HG03159 (cell line): Measurements from ENCODE around the gene OR8J1.
"Not testable (repeated sequence)": the region's sequence is repeated elsewhere in the genome, so short reads cannot be mapped to it uniquely, and the experiment has no call there.

ENCODE experiments used
- ATAC-seq: cut with Tn5 transposase; IDR thresholded peaks from one replicate; pipeline ENCODE4 v1.9.1; 2021; ENCODE audit warnings: mild to moderate bottlenecking, moderate library complexity; ENCODE audit not compliant: unreplicated experiment

The OR8J1 gene

GRCh38 chr11:56353991-56354390 is at the start of gene OR8J1:
OR8J1 (plus strand) TSS chr11:56354291; CDS start chr11:56360247, 5,956 bp downstream.
- no peak for ATAC-seq

- ATAC-seq, result no peak
Observed at GRCh38 chr11:56307836-56308235, 46.3 kb upstream of the OR8J1 start.

GRCh38 chr11:56314844-56315243 is 39.2 kb upstream of the OR8J1 start, which contains the start of gene OR8K3:
OR8K3 (plus strand) TSS chr11:56315144; CDS start chr11:56318307, 3,163 bp downstream.
- no peak for ATAC-seq

- no peak for ATAC-seq
Observed at GRCh38 chr11:56331861-56332491, 22.1 kb upstream of the OR8J1 start.

- ATAC-seq, result no peak
Observed at GRCh38 chr11:56333156-56333555, 20.9 kb upstream of the OR8J1 start.

GRCh38 chr11:56340289-56340688 is 13.8 kb upstream of the OR8J1 start:
- no peak for ATAC-seq

- ATAC-seq, result no peak
Observed at GRCh38 chr11:56345739-56346138, 8.4 kb upstream of the OR8J1 start, which contains the start of gene OR8K1. OR8K1 (plus strand) TSS chr11:56346039; CDS start chr11:56346039, 0 bp downstream.

- ATAC-seq, result no peak
Observed at GRCh38 chr11:56375324-56375723, 21.2 kb downstream of the OR8J1 start, which contains the start of gene OR8U1. OR8U1 (plus strand) TSS chr11:56375624; CDS start chr11:56375624, 0 bp downstream.

- no peak for ATAC-seq
Observed at GRCh38 chr11:56380120-56380519, 26.0 kb downstream of the OR8J1 start.

GRCh38 chr11:56394381-56394780 is 40.3 kb downstream of the OR8J1 start:
- no peak for ATAC-seq

GRCh38 chr11:56396047-56396446 is 42.0 kb downstream of the OR8J1 start:
- ATAC-seq, result no peak

- ATAC-seq, result not testable (repeated sequence)
Observed at GRCh38 chr11:56401858-56402461, 47.9 kb downstream of the OR8J1 start.

GRCh38 chr11:56404393-56404792 is 50.3 kb downstream of the OR8J1 start:
- ATAC-seq, result no peak

GRCh38 chr11:56410801-56411200 is 56.7 kb downstream of the OR8J1 start:
- ATAC-seq, result no peak
